NT2/D1 (cell line): ENCODE data around the gene UBE2O.

ENCODE experiments used
- DNase-seq: peaks from one replicate; pipeline ENCODE4 v3.0.0-alpha.2; 2011; ENCODE audit warnings: low read depth, low spot score
- H3K27me3 ChIP-seq: 2 replicates; pipeline ENCODE4 v1.6.0; 2011; ENCODE audit warnings: mild to moderate bottlenecking; ENCODE audit not compliant: insufficient read length, insufficient read depth
- H3K36me3 ChIP-seq: 2 replicates; pipeline ENCODE4 v1.6.1; 2011; ENCODE audit warnings: mild to moderate bottlenecking, low read length, mixed read lengths; ENCODE audit not compliant: insufficient read depth, insufficient read length
- H3K4me1 ChIP-seq: 2 replicates; pipeline ENCODE4 v1.5.1; 2011; ENCODE audit not compliant: insufficient read depth, insufficient read length
- H3K4me3 ChIP-seq: 2 replicates; pipeline ENCODE4 v1.5.1; 2011; ENCODE audit warnings: low read depth; ENCODE audit not compliant: insufficient read length
- H3K9ac ChIP-seq: 2 replicates; pipeline ENCODE4 v1.6.0; 2011; ENCODE audit warnings: low read depth; ENCODE audit not compliant: insufficient read length
- H3K9me3 ChIP-seq: 2 replicates; pipeline ENCODE4 v1.5.1; 2011; ENCODE audit warnings: mild to moderate bottlenecking, low read length; ENCODE audit not compliant: insufficient read depth
- SUZ12 ChIP-seq: IDR thresholded peaks from 2 replicates; pipeline ENCODE4 v1.6.1; 2011; ENCODE audit not compliant: insufficient read length, insufficient read depth; ENCODE audit errors: extremely low read depth
- YY1 ChIP-seq: IDR thresholded peaks from 2 replicates; pipeline ENCODE4 v1.6.1; 2011; ENCODE audit not compliant: insufficient read length, insufficient read depth
- ZNF274 ChIP-seq: IDR thresholded peaks from 2 replicates; pipeline ENCODE4 v1.6.1; 2011; ENCODE audit warnings: mild to moderate bottlenecking, low read depth, low read length

The UBE2O gene

GRCh38 chr17:76475302-76475701 is 22.4 kb upstream of the UBE2O start:
- Histone ChIP-seq H3K9ac (no peak overlapping the region), H3K36me3 (peaks cover 89% of the 10 kb centered on the region), H3K4me1 (peaks cover 3% of the 10 kb centered on the region), H3K27me3 (no peaks in the 10 kb centered on the region), H3K9me3 (no peaks in the 10 kb centered on the region), H3K4me3 (no peak overlapping the region)
- TF ChIP-seq SUZ12 (no peak), YY1 (no peak), ZNF274 (no peak)
- DNase-seq, result no peak

GRCh38 chr17:76474894-76475293 is 21.9 kb upstream of the UBE2O start:
- peaks cover 91% of the 10 kb centered on the region for H3K36me3 ChIP-seq

GRCh38 chr17:76474238-76474637 is 21.3 kb upstream of the UBE2O start:
- Histone ChIP-seq H3K9ac (peak overlapping the region; percentile 10), H3K36me3 (peaks cover 92% of the 10 kb centered on the region), H3K9me3 (no peaks in the 10 kb centered on the region), H3K4me3 (no peak overlapping the region), H3K4me1 (peaks cover 3% of the 10 kb centered on the region), H3K27me3 (no peaks in the 10 kb centered on the region)
- no peak for DNase-seq
- no peak for TF ChIP-seq YY1
- TF ChIP-seq ZNF274, result no peak
- no peak for TF ChIP-seq SUZ12

More at GRCh38 chr17:76474894-76475293, 21.9 kb upstream of the UBE2O start:
- Histone ChIP-seq H3K4me1 (peaks cover 3% of the 10 kb centered on the region), H3K4me3 (no peak overlapping the region), H3K9ac (no peak overlapping the region), H3K9me3 (no peaks in the 10 kb centered on the region), H3K27me3 (no peaks in the 10 kb centered on the region)
- no peak for TF ChIP-seq SUZ12
- no peak for TF ChIP-seq YY1
- TF ChIP-seq ZNF274, result no peak
- no peak for DNase-seq

GRCh38 chr17:76473541-76473985 is 20.6 kb upstream of the UBE2O start:
- TF ChIP-seq SUZ12 (no peak), ZNF274 (no peak), YY1 (no peak)
- Histone ChIP-seq H3K4me1 (peaks cover 5% of the 10 kb centered on the region), H3K9ac (no peak overlapping the region), H3K4me3 (no peak overlapping the region), H3K27me3 (no peaks in the 10 kb centered on the region), H3K9me3 (no peaks in the 10 kb centered on the region), H3K36me3 (peaks cover 89% of the 10 kb centered on the region)
- no peak for DNase-seq

- Histone ChIP-seq H3K27me3 (no peaks in the 10 kb centered on the region), H3K4me1 (peaks cover 12% of the 10 kb centered on the region), H3K9me3 (no peaks in the 10 kb centered on the region), H3K9ac (no peak overlapping the region), H3K36me3 (peaks cover 81% of the 10 kb centered on the region), H3K4me3 (no peak overlapping the region)
- DNase-seq, result no peak
- no peak for TF ChIP-seq YY1
- TF ChIP-seq ZNF274, result no peak
- no peak for TF ChIP-seq SUZ12
Measured at GRCh38 chr17:76472726-76473125, 19.8 kb upstream of the UBE2O start.

- no peak for DNase-seq
- no peak overlapping the region for H3K9ac ChIP-seq
- H3K4me3 ChIP-seq, result no peak overlapping the region
- peaks cover 76% of the 10 kb centered on the region for H3K36me3 ChIP-seq
- no peaks in the 10 kb centered on the region for H3K9me3 ChIP-seq
- no peaks in the 10 kb centered on the region for H3K27me3 ChIP-seq
- TF ChIP-seq ZNF274, result no peak
- peaks cover 15% of the 10 kb centered on the region for H3K4me1 ChIP-seq
Measured at GRCh38 chr17:76472258-76472645, 19.3 kb upstream of the UBE2O start.

GRCh38 chr17:76471498-76472257 is 18.7 kb upstream of the UBE2O start:
- no peak for DNase-seq
- H3K4me3 ChIP-seq, result no peak overlapping the region
- TF ChIP-seq ZNF274, result no peak
- H3K36me3 ChIP-seq, result peaks cover 70% of the 10 kb centered on the region
- H3K9ac ChIP-seq, result no peak overlapping the region
- no peaks in the 10 kb centered on the region for H3K27me3 ChIP-seq
- H3K9me3 ChIP-seq, result no peaks in the 10 kb centered on the region
- peaks cover 20% of the 10 kb centered on the region for H3K4me1 ChIP-seq
